Panc1 (cell line): Measurements from ENCODE around the gene PBRM1. TPM values are rescaled to one million over a fixed set of nuclear protein-coding genes. Genes with fewer than 3 reads are reported as not detected.

ENCODE experiments used
- ATAC-seq: fragments of 200-7000 bp; cut with Tn5 transposase; 2 replicates; pipeline ENCODE4 v1.9.1; 2020; ENCODE audit warnings: mild to moderate bottlenecking, moderate library complexity
- BruUV-seq: library from RNA; stranded (reverse); fragments of 400-500 nt; replicated peaks from 2 replicates; lab custom pipeline; 2021; lab: Mats Ljungman, UMichigan
- CTCF ChIA-PET: fragments of 300-600 bp; sonication (Branson Sonifier 250); formaldehyde crosslinking; loops from one replicate; lab custom pipeline; 2022; ENCODE audit warnings: antibody characterized with exemption; lab: Charles Lee
- POLR2A ChIA-PET: fragments of 300-600 bp; sonication (Branson Sonifier 250); formaldehyde crosslinking; loops from one replicate; lab custom pipeline; 2022; ENCODE audit warnings: antibody characterized with exemption; lab: Charles Lee
- DNase-seq: peaks from one replicate; pipeline ENCODE4 v3.0.0-alpha.2; 2010; ENCODE audit warnings: low read depth, low spot score
- H3K27ac ChIP-seq: 2 replicates; pipeline ENCODE4 v1.5.1; 2011; ENCODE audit warnings: mild to moderate bottlenecking, low read length, inconsistent platforms
- H3K27me3 ChIP-seq: fragments of 200-500 bp; sonication (Bioruptor generic); 2 replicates; pipeline ENCODE4 v1.6.0; 2014; ENCODE audit warnings: low read length, inconsistent platforms; ENCODE audit not compliant: control insufficient read depth, insufficient read depth
- H3K36me3 ChIP-seq: fragments of 200-500 bp; sonication (Bioruptor generic); 2 replicates; pipeline ENCODE4 v1.5.1; 2014; ENCODE audit warnings: inconsistent platforms, mild to moderate bottlenecking, low read length, moderate library complexity; ENCODE audit not compliant: control insufficient read depth, insufficient read depth
- H3K4me1 ChIP-seq: 2 replicates; pipeline ENCODE4 v1.5.1; 2011; ENCODE audit warnings: inconsistent platforms, mild to moderate bottlenecking, low read length, moderate library complexity; ENCODE audit not compliant: control insufficient read depth, insufficient read depth
- H3K4me3 ChIP-seq, 2 experiments: 2 replicates each; pipeline ENCODE4 v1.5.1; 2011 to 2012; ENCODE audit warnings: low read depth in 2 of 2, low read length in 2 of 2, mild to moderate bottlenecking in 2 of 2, inconsistent platforms in 1 of 2, moderate library complexity in 1 of 2
- H3K9me3 ChIP-seq: fragments of 200-500 bp; sonication (Bioruptor generic); 2 replicates; pipeline ENCODE4 v1.5.1; 2014; ENCODE audit warnings: low read depth, mild to moderate bottlenecking, inconsistent platforms, low read length, moderate library complexity; ENCODE audit not compliant: control insufficient read depth, insufficient read depth
- CTCF ChIP-seq: fragments of 450-650 bp; IDR thresholded peaks from 2 replicates; pipeline ENCODE4 v1.5.1; 2017; ENCODE audit warnings: mild to moderate bottlenecking
- POLR2AphosphoS5 ChIP-seq: IDR thresholded peaks from 2 replicates; pipeline ENCODE4 v1.6.1; 2012; ENCODE audit warnings: mild to moderate bottlenecking, low read depth, low read length, moderate library complexity
- REST ChIP-seq, 2 experiments: IDR thresholded peaks; 2 replicates each; pipeline ENCODE4 v1.6.1; 2011 to 2012; ENCODE audit warnings: low read depth in 2 of 2, control low read depth in 1 of 2, low read length in 1 of 2, mild to moderate bottlenecking in 1 of 2, moderate library complexity in 1 of 2; ENCODE audit not compliant: insufficient read depth in 1 of 2
- SIN3A ChIP-seq: IDR thresholded peaks from 2 replicates; pipeline ENCODE4 v1.6.1; 2012; ENCODE audit warnings: low read depth, mild to moderate bottlenecking, low read length, moderate library complexity, borderline replicate concordance; ENCODE audit not compliant: insufficient read depth
- TCF7L2 ChIP-seq: IDR thresholded peaks from 2 replicates; pipeline ENCODE4 v1.6.1; 2011; ENCODE audit warnings: mild to moderate bottlenecking, low read depth, low read length, inconsistent platforms
- in situ Hi-C: cut with HindIII; loops from 2 replicates; pipeline ENCODE4 v1.10.0; 2016; ENCODE audit warnings: low sequenced_read_pairs, low pct_unique_long_range_greater_than_20kb
- intact Hi-C: fragments of 100-400 bp; cut with micrococcal nuclease; formaldehyde crosslinking; loops from one replicate; pipeline ENCODE4 v1.10.0; 2022; ENCODE audit not compliant: unreplicated experiment
- total RNA-seq: library from RNA; stranded (reverse); gene quantifications from one replicate; pipeline ENCODE4 v1.2.1, GENCODE V29; 2021; ENCODE audit not compliant: unreplicated experiment

The PBRM1 gene
- total RNA-seq, 1 experiment from 2014 or later, result 43.5 TPM

GRCh38 chr3:52714335-52715302 lies 28.9 kb upstream of the PBRM1 start:
- 0 out of 2 replicates have a peak, but pooled peaks cover 2% of the 10 kb centered on the region for H3K36me3 ChIP-seq
- intact Hi-C loops, result no loop called here
- ChIA-PET CTCF (interaction anchor here (0.7 kb wide), 1 partner anchor 405 kb away, joined by 6 read pairs; no protein-coding TSS in a partner anchor), POLR2A (no interaction called here)
- in situ Hi-C loops, result no loop called here
- H3K27me3 ChIP-seq, result no peaks in the 10 kb centered on the region
- no peak overlapping the region for H3K27ac ChIP-seq
- DNase-seq (no peak), ATAC-seq (peak; percentile 73)
- no peaks in the 10 kb centered on the region for H3K4me1 ChIP-seq
- H3K9me3 ChIP-seq, result no peaks in the 10 kb centered on the region
- BruUV-seq, result no TSS peak
- no peak for TF ChIP-seq CTCF
- TF ChIP-seq POLR2AphosphoS5, result no peak
- no peak for TF ChIP-seq SIN3A
- TF ChIP-seq TCF7L2, result no peak
- TF ChIP-seq REST (IDR thresholded peaks at IDR 0.05; ENCODE audit: insufficient read depth in 1 of 2, low read depth in 2 of 2, low read length in 1 of 2), result no peak
- no peak overlapping the region for H3K4me3 ChIP-seq

- ChIA-PET CTCF (no interaction called here), POLR2A (no interaction called here)
- TF ChIP-seq CTCF (no peak), SIN3A (no peak), REST (IDR thresholded peaks at IDR 0.05; ENCODE audit: insufficient read depth in 1 of 2, low read depth in 2 of 2, low read length in 1 of 2) (no peak), TCF7L2 (no peak), POLR2AphosphoS5 (no peak)
- H3K4me1 ChIP-seq, result peaks cover 4% of the 10 kb centered on the region
- no peak overlapping the region for H3K4me3 ChIP-seq
- BruUV-seq, result no TSS peak
- intact Hi-C loops (no loop called here), in situ Hi-C loops (no loop called here)
- ATAC-seq (no peak), DNase-seq (no peak)
- H3K27ac ChIP-seq, result no peak overlapping the region
- H3K9me3 ChIP-seq, result no peaks in the 10 kb centered on the region
- H3K27me3 ChIP-seq, result no peaks in the 10 kb centered on the region
- peaks cover 11% of the 10 kb centered on the region for H3K36me3 ChIP-seq
These were observed 26.8 kb upstream of the PBRM1 start for GRCh38 chr3:52712291-52713212.
